Ascending aorta (tissue), 2 donors: ENCODE measurements around the gene MYO9A. TPM values are rescaled to one million over a fixed set of nuclear protein-coding genes. Genes with fewer than 3 reads are reported as not detected.

Source experiments
- DNase-seq, 2 donors: peaks; one replicate each; pipeline ENCODE4 v3.0.0-alpha.2; 2019; ENCODE audit warnings: low spot score in 2 of 2
- H3K27ac ChIP-seq, 2 donors: fragments of 200-600 bp; sonication (generic); one replicate each; pipeline ENCODE4 v1.5.1; 2016 to 2017; ENCODE audit warnings: mild to moderate bottlenecking in 1 of 2
- H3K27me3 ChIP-seq: fragments of 200-600 bp; sonication (generic); one replicate; pipeline ENCODE4 v1.5.1; 2017
- H3K36me3 ChIP-seq, 2 donors: fragments of 200-600 bp; sonication (generic); one replicate each; pipeline ENCODE4 v1.5.1; 2016
- H3K4me1 ChIP-seq, 2 donors: fragments of 200-600 bp; sonication (generic); one replicate each; pipeline ENCODE4 v1.5.1; 2016 to 2017; ENCODE audit warnings: mild to moderate bottlenecking in 1 of 2
- H3K4me3 ChIP-seq, 2 donors: fragments of 200-600 bp; sonication (generic); one replicate each; pipeline ENCODE4 v1.5.1; 2016 to 2017; ENCODE audit warnings: mild to moderate bottlenecking in 1 of 2
- H3K9me3 ChIP-seq, 2 donors: fragments of 200-600 bp; sonication (generic); one replicate each; pipeline ENCODE4 v1.5.1; 2016
- intact Hi-C: fragments of 100-400 bp; cut with DNase I; formaldehyde crosslinking; loops from one replicate; pipeline ENCODE4 v1.15.1; 2023
- total RNA-seq: library from RNA; depleted of rRNA; stranded (reverse); fragments of >200 nt; gene quantifications from one replicate; pipeline ENCODE4 v1.1.0, GENCODE V29; 2016
- TF ChIP-seq, protein P1 (sequence below), 3 experiments: fragments of 200-600 bp in 2 of 3; fragments of 450-650 bp in 1 of 3; sonication (generic) in 2 of 3; IDR thresholded peaks; one replicate each; pipeline ENCODE4 v1.5.1; 2016 to 2019; ENCODE audit warnings: antibody characterized with exemption in 3 of 3, mild to moderate bottlenecking in 1 of 3, moderate library complexity in 1 of 3

Gene MYO9A
- total RNA-seq, 1 donor from 2014 or later = 128 TPM

DNA sequence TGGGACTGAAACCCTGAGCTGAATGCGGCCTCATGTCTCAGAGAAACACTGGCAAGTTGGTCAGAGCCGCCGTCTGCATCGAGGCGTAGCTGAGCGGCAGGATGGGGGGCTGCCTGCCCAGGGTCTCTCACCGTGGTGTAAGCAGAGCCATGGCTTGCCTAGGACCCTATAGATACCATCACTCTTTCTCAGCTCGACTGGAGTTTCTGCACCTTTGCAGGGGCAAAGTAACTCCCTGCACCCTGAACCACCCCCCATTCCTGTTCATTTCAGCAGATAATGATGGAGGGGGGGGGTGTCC is 336.0 kb downstream of the MYO9A start:
- peak overlapping the region; percentile 75 to 85 for H3K27ac ChIP-seq
- intact Hi-C loops = loop anchor here (5.0 kb wide), 1 partner anchor 40 kb away; no protein-coding TSS in a partner anchor
- H3K4me1 ChIP-seq = peaks cover 10 to 38% of the 10 kb centered on the region in 2 donors

GRCh38 chr15:71781179-71781964 is 336.6 kb downstream of the MYO9A start:
- H3K36me3 ChIP-seq = no peaks in the 10 kb centered on the region
- no peaks in the 10 kb centered on the region for H3K27me3 ChIP-seq
- intact Hi-C loops = loop anchor here (5.0 kb wide), 1 partner anchor 39 kb away; no protein-coding TSS in a partner anchor
- peaks cover 10 to 38% of the 10 kb centered on the region in 2 donors for H3K4me1 ChIP-seq
- H3K9me3 ChIP-seq = no peaks in the 10 kb centered on the region
- H3K27ac ChIP-seq = peak overlapping the region; percentile 75 to 85
- DNase-seq = no peak
- TF ChIP-seq, protein P1, sequence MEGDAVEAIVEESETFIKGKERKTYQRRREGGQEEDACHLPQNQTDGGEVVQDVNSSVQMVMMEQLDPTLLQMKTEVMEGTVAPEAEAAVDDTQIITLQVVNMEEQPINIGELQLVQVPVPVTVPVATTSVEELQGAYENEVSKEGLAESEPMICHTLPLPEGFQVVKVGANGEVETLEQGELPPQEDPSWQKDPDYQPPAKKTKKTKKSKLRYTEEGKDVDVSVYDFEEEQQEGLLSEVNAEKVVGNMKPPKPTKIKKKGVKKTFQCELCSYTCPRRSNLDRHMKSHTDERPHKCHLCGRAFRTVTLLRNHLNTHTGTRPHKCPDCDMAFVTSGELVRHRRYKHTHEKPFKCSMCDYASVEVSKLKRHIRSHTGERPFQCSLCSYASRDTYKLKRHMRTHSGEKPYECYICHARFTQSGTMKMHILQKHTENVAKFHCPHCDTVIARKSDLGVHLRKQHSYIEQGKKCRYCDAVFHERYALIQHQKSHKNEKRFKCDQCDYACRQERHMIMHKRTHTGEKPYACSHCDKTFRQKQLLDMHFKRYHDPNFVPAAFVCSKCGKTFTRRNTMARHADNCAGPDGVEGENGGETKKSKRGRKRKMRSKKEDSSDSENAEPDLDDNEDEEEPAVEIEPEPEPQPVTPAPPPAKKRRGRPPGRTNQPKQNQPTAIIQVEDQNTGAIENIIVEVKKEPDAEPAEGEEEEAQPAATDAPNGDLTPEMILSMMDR (IDR thresholded peaks at IDR 0.05) = no peak
- no peak overlapping the region for H3K4me3 ChIP-seq

More for the DNA sequence above, 336.0 kb downstream of the MYO9A start:
- H3K27me3 ChIP-seq = no peaks in the 10 kb centered on the region
- TF ChIP-seq, protein P1 (IDR thresholded peaks at IDR 0.05) = no peak
- H3K9me3 ChIP-seq = no peaks in the 10 kb centered on the region
- H3K4me3 ChIP-seq = no peak overlapping the region
- H3K36me3 ChIP-seq = no peaks in the 10 kb centered on the region
- DNase-seq = no peak

DNA sequence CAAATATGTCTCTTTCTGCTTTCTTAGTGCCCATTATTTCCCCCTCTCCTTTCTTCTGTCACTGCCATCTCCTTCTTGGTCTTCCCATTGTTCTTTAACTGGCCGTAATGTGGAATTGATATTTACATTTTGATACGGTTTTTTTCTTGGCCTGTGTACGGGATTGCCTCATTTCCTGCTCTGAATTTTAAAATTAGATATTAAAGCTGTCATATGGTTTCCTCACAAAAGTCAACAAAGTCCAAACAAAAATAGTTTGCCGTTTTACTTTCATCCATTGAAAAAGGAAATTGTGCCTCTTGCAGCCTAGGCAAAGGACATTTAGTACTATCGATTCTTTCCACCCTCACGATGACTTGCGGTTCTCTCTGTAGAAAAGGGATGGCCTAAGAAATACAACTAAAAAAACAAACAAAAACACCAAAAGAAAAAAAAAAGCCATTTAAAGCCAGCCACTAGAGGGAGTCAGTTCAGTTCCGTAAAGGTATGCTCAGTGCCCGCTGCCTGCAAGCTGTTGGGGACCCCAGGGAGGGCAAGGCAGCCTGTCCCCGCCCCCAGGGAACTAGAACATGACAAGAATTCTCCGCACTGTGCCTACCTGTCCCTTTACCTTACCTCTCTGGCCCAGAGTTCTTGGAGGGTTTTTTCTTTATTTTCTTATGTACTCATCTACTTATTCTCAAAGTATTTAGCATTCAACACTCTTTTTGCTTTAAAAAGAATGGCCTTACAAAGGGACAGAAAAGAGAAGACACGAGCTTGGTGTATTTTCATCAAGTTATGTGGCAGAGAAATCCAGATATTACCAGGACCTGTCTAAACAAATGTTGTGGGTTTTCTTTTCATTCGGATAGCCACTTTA is 337.6 kb downstream of the MYO9A start:
- H3K36me3 ChIP-seq = no peaks in the 10 kb centered on the region
- H3K27ac ChIP-seq = peak overlapping the region; percentile 75 to 85
- H3K4me1 ChIP-seq = peaks cover 10 to 38% of the 10 kb centered on the region in 2 donors
- H3K27me3 ChIP-seq = no peaks in the 10 kb centered on the region
- TF ChIP-seq, protein P1 (IDR thresholded peaks at IDR 0.05) = peak; percentile 30 to 73 (median 72)
- H3K4me3 ChIP-seq = peak overlapping the region; percentile 6 to 10
- peak in 1 of 2 donors; percentile 73 for DNase-seq
- intact Hi-C loops = loop anchor here (1.0 to 5.0 kb wide), 3 partner anchors 20 to 38 kb away; no protein-coding TSS in a partner anchor
- no peaks in the 10 kb centered on the region for H3K9me3 ChIP-seq

DNA sequence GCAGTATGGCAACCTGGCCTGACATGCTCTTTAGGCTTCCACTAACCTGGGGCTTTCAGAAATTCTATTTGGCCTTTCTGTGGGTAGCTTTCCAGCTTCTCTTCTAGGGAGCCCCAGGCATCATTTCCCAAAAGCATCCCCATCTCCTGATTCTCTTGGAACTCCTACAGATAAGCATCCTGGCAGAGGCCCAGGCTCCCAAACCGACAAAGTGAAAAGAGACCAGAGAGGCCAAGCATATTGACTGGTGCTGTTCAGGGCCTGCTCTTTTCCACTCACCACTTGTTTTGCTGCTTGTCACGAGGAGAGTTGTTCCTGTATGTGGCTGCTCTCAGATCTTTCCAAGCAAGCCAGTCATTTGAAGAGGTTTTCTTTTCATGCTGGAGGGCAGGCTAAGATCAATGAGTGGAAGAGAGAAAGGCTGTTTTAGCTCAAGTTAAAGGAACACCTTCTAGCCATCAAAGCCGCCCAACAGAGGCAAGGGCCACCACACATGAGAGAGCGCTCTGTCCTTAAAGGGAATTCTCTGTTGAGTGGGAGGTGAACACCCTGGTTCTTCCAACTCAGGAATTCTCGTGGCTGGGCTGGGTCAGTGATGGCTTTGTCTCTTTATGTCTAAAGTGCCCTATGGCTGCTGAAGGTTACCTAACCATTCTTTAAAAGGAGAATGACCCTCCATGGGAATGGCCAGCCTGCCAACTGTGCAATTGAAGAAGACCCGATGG is 338.7 kb downstream of the MYO9A start:
- H3K27me3 ChIP-seq = no peaks in the 10 kb centered on the region
- H3K4me3 ChIP-seq = no peak overlapping the region
- H3K9me3 ChIP-seq = no peaks in the 10 kb centered on the region
- no peaks in the 10 kb centered on the region for H3K36me3 ChIP-seq
- intact Hi-C loops = no loop called here
- H3K4me1 ChIP-seq = peaks cover 10 to 38% of the 10 kb centered on the region in 2 donors
- DNase-seq = no peak
- peak overlapping the region; percentile 75 to 85 for H3K27ac ChIP-seq
- TF ChIP-seq, protein P1 (IDR thresholded peaks at IDR 0.05) = no peak

- Histone ChIP-seq H3K27me3 (no peaks in the 10 kb centered on the region), H3K9me3 (no peaks in the 10 kb centered on the region), H3K4me1 (peaks cover 6 to 28% of the 10 kb centered on the region in 2 donors), H3K4me3 (no peak overlapping the region), H3K36me3 (peaks cover 2 to 4% of the 10 kb centered on the region in 2 donors), H3K27ac (peak overlapping the region; percentile 75 to 85)
- intact Hi-C loops = no loop called here
- DNase-seq = no peak
- TF ChIP-seq, protein P1 (IDR thresholded peaks at IDR 0.05) = no peak
Observed at GRCh38 chr15:71777216-71777943, 340.6 kb downstream of the MYO9A start.
